ELF-1 (cell line): ENCODE measurements around the gene H2BK1.

Experiments
- DNase-seq: peaks from one replicate; pipeline ENCODE4 v3.0.0-alpha.2; 2016; ENCODE audit warnings: low read depth, low spot score

H2BK1 gene

DNA sequence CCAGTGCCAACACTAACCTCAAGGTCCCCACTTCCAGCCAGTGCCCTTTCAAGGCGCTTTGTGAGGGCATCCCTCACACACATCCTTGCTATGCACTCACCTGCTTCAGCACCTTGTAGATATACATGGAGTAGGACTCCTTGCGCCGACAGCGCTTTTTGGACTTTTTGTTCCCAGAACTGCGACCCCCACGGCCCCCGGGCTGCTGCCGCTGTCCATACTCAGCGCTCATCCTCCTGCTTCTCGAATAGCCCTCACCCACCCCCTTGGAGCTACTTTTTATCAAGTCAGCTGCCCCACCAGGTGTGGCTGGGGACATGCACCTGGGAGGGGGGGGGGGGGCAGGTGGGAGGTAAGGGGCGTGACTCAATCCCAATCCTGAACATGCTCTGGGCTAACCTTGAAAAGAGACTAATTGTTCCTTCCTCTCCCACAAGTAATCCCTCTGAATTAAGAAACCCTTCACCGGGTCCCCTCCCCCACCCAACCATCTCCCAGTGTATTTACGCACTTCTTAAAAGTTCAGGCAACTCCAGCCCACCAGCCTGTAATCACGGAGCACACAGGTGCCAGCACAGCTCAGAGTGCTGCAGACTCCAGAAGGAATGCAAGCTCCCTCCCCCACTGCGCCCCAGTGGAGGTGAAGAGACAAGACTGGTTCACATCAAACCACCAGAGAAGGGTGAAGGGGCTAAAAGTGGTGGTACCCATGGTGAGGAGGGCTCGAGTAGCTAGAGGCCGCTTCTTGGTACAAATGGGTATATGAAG is at the start of gene H2BK1:
TSS of gene H2BK1 (minus strand) at position 402 of the 768 bp plus-strand sequence. CDS start at position 232, 170 bp downstream.
- no peak for DNase-seq

DNA sequence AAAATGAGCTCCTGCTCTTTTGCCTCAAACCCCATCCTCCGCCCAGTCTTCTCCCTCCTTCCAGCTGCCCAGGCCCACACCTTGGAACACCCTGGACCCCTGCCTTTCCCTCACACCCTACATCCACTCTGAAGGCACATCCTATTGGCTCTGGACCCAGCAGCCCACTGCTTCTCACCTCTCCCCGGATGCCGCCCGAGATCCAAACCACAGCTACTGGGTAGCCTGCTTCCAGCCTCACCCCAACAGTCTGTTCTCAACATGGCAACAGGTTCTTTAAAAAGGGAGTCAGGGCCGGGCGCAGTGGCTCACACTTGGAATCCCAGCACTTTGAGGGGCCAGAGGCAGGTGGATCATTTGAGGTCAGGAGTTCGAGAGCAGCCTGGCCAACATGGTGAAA is 47.7 kb upstream of the H2BK1 start:
- no peak for DNase-seq

DNA sequence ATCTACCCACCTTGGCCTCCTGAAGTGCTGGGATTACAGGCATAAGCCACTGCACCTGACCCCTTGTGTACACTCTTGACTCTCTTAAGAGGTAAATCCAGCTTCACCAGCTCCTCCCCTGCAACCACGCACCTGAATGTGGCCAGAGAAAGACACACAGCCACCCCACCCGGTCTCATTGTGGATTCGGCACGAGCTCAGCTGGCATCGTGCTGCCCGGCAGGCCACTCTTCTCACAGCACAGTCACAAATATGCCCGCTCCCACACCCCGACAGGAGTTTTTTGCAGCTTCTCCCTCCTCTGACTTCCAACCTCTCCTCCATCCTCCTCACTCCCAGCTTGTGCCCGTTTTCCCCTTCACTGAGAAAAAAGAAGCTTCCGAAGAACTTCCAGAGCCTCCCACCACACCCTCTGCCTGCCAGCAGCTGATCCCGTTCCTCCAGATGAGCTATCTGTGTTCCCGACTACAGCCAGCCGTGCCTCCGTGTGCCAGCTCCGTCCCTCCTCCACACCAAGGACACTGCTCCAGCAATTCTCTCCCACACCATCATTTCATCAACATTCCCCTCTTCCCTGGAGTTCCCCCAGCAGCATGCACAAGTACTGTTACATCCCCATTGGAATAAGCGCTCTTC is 46.2 kb upstream of the H2BK1 start:
- no peak for DNase-seq

DNA sequence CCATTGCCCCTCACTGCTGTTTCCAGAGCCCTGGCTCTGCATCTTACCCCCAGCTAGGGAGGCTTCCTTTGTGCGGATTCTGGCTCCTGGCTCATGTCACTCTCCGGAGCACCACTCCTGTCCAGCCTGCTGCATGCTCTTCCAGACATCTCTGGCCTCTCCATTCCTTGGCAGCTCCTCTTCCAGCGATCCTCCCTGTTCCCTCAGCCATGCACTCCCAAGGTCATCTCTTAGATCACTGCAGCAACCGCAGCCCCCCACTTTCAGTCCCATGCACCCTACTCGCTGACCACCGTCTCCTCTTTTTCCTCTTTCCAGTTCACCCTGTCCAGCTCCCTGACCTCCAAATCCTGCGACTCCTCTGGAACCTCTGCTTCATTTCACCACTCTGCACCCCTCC is 45.1 kb upstream of the H2BK1 start:
- DNase-seq, result no peak

DNA sequence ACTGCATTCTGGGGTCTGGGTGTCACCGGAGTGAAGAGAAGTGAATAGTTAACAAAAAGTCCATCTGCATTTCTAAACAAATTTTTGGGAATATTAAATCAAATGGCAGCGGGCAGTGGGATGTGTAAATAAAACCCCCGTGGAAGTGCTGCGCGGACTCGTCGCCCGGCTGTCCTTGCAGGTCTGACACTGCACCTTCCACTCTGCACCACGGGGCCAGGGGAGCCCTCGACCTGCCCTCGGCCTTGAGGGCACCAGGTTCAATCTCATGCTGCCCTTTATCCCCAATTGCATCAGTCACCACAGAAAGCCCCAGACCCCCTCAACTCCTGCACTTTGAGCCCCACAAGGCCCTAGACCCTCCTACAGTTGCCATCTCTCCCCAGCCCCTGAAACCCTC is 44.6 kb upstream of the H2BK1 start:
- DNase-seq, result no peak

DNA sequence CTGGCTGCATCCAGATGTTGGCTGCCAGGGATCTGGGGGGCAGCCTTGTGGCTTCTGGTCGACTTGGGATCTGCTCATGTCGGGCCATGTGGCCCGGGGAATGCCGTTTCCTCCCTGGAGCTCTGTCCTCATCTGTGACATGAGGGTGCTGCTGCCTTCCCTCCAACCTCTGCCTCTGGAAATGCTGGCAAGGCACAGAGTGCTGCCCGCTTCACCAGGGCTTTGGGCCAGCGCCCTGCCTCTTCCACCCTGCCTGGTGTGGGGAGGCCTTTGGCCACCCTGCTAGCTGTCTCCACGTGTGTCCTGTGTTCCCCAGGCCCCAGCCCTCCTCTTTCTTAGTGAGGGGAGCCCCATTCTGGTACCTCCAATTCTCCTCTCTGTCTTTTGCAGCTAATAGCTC is 44.0 kb upstream of the H2BK1 start:
- no peak for DNase-seq

DNA sequence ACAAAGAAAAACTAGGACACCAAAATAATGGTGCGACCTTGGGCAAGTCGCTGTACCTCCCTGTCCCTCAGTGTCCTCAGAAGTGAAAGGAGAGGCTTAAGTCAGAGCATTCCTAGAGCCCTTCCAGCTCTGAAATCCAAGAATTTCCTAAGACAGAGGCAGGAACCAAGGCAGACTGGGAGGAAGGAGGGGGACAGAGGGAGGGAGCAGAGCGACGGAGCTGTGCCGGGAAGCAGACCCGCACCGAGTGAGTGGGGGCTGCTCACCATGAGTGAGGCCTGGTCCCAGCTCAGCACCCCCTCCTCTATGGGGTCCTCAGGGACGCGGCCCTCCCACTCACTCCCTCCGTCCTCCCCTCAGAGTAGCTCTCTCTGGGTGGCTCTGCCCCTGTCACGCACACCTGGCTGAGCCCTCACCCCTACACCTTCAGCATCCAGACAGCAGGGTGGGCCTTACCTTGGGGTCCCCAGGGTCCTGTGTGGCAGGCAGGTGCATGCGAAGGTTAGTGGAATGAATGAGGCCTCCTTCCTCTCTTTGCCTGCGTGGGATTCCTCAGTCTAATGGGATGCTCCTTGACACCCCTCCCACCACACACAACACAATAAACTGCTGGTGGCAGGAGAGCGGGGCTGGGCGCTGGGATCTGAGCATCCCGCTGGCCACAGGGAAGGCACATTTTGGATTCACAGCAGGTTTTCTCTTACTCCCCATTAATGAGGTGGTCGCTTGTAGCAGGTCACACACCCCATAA is 42.8 kb upstream of the H2BK1 start:
- DNase-seq, result no peak

DNA sequence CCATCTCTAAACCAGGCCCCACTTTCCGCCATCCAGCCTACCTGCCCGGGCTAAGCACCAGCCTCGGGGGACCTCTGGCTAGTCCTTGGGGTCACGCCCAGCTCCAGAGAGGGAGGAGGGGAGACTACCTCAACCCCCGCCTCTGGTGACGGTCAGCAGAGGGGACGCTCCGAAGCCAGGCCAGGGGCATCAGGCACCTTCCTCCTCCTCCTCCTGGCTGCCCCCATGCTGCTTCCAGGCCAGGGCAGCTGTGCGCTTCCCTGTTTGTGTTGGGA is 42.2 kb upstream of the H2BK1 start:
- no peak for DNase-seq

DNA sequence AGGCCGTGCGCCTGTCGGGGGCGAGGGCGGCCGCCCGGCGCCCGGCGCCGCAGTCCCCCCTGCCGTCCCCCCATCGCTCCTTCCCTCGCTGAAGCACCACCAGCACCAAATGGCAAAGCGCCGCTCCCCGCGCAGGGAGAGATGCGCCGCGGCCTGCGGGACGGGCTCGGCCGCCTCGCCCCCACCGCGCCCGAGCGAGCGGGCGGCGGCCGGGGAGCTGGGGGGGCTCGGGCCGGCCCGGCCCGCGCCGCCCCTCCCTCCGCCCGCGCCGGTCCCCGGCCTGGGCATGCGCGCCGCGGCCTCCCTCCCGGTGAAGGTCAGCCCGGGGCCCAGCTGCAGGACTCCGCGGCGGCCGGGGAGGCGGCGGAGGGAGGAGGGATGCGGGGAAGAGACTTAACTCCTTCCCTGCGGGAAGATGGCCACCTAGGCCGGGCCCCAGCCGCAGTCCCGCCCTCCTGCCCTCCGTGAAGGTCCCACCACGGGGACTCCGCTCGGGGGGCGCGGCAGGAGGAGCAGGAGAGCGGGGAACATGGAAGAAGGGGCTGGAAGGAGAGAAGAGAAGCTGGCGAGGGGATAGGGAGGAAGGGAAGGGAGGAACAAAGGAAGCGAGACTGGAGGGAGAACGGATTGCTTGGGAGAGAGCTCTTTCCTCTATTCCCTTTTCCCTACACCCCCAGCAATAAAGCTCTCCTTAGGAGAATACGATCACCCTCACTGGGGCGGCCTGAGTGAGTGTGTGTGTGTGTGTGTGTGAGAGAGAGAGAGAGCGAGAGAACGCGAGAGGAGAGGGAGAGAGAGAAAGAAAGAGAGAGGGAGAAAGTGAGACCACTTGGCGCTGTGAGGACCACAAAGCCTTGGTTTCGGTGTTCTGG is 41.6 kb upstream of the H2BK1 start:
- no peak for DNase-seq

DNA sequence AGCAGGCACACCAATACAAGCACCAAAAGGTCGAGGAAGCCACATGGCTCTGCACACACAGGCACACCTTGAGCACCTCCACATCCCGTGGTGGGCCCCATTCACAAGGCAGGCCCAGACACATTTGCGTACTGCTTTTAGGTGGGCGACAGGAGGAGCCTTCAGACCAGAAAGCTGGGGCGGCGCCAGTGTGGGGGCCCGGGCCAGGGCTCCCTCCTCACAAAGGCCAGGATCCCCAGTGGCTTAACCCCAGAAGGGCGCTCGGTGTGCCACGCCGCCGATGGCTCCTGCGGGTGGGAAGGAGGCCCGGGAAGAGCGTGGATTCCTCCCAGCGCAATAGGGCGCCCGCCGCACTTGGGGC is 41.0 kb upstream of the H2BK1 start:
- DNase-seq, result no peak

DNA sequence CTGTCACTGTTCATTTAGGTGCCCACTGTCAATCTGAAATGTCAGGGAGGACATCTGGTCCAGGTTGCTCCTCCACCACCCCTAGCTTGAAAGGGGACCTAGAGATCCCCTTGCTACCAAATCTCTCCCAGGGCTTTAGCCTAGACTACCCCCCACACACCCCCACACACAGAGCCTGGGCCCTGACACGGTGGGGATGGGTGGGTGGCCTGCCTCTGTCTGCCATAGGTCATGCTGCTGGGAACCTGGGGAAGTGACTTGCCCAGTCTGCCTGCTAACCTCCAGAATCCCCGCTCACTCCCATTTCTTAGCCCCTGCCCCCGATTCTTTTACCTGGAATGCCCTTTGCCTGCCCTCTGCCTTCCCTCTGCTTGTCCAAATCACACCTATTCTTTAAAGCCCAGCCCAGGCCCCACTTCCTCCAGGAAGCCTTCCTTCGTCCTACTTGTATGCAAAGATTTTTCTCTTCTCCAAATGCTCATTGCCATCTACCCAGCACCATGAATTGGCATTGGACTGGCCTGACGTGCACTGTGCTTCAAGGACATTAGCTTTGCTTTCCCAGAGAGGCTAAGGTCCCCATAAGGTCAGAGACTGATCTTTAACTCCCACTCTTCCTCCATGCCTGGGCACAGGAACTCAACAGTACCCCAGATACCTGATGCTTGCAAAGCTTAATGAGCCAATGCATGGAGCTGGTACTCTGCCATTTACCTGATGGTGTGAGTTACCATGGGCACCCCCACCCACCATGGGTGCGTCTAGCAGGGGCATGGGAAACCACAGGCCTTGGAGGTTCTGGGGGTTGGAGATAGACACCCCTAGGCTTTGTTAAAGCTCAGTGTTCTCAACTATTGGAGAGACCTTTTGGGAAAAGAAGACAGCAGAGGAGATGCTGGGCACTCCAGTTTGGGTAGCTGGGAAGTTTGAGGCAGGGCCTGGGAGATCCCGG is 40.2 kb upstream of the H2BK1 start:
- DNase-seq, result no peak

DNA sequence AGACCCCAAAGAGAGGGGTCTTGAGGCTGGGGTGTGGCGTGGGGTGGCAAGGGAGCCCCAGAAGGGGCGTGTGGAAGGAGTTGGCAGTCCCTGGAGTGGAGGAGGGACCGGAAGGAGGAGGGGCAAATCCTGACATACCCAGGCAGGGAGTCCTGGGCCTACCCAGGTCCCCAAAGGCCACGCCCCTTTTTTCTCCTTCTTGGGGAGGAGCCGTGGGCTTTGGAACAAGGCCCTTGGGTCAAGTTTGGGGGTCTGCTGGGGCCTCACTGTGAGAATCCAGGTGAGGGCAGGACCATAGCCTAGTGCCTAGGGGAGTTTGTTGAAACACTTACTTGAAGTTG is 39.4 kb upstream of the H2BK1 start:
- no peak for DNase-seq

DNA sequence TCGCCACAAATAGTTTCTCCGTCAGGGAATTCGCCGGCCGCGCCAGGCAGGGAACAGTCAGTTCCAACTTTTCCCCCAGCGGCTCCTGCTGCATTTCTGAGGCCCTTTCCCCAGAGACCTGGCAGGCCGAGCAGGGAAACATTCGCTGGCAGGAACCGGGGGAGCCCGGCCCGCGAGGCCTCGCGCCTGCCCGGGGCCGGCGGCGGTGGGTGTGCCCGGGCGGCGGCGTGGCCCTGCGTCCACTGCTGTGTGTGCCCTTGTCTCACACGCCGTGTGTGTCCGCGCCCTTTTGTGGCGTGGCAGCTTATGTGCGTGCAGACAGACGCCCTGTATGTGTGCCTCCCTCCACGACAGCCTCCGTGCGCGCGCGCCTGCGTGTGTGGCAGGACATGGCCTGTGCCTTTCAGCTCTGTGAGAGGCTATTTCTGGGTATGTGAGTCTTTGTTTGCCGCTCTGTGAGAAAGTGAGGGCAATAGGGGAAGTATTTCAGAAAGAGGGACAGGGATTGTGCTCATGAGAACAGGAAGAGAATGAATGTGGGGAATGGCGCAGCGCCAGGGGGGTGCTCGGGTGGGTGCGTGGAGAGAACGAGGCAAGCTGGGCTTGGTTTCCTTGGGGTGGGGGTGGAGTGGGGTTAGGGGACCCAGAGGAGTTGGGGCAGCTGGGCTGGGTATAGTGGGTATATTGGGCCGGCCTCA is 38.9 kb upstream of the H2BK1 start:
- no peak for DNase-seq

DNA sequence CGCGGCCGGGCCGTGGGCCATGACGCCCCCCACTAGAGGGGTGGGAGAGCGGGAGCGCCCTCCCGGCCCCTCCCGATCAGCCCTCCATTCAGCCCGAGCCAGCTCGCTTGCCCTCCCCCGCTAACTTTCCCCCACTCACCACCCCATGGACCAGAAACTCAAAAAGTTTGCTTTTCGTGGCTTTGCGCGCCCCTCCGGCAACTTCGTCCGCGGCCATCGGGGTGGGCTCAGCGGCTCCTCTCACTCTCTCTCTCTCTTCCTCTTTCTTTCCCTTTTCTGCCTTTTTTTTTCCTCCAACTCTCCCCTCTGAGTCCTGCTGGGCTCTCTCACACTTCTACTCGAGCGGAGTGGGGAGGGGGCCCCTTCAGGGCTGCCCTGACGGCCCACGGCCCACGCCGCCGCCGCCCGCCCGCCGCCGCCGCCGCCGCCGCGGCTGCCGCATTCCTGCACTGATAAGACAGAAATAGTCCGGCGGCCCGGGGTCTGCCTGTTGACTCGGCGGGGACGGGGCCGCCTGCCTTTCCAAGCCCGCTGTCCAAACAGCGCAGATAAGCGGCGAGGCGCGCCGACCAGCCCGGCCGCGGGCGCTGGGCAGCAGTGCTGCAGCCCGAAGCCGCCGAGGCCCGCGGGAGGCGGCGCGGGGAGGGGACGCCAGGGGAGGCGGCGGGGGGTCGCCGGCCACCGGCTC is 38.2 kb upstream of the H2BK1 start, which contains the start of gene SMARCD3:
TSS of gene SMARCD3 (minus strand) at position 349 of the 688 bp plus-strand sequence. CDS start at position 217, 132 bp downstream.
- DNase-seq, result peak; percentile 74

DNA sequence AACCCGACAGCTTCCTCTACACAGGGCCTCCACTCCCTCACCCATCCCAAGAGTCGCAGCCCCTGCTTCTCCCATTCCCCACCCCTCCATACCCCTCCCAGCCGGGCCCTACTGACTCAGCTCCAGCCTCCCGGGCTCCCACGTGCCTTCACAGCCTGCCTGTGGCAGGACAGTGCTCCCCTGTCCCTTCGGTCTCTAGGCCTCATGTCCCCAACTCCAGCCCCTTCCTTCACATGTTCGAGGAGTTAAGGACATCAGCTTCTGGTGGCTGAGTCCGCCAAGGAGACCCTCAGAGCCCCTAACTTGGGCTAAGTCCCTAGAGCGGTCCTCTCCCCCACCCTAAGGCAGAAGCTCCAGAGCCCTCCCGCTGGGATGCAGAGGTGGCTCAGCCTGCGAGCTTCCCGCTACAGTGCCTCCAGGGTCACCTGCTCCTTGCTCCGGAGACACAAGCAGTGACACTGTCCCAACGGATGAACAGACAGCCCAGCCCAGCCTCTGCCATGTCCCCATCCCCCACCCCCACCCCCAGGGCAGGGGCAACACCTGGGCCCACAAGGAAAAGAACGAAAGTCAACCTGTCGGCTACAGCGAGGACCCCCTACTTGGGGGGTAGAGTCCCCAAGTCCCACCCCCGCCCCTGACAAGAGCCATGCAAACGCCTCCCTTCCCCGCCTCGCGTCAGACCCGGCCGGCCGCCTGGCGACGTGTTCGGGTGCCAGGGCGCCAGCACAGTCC is 37.5 kb upstream of the H2BK1 start:
- no peak for DNase-seq

DNA sequence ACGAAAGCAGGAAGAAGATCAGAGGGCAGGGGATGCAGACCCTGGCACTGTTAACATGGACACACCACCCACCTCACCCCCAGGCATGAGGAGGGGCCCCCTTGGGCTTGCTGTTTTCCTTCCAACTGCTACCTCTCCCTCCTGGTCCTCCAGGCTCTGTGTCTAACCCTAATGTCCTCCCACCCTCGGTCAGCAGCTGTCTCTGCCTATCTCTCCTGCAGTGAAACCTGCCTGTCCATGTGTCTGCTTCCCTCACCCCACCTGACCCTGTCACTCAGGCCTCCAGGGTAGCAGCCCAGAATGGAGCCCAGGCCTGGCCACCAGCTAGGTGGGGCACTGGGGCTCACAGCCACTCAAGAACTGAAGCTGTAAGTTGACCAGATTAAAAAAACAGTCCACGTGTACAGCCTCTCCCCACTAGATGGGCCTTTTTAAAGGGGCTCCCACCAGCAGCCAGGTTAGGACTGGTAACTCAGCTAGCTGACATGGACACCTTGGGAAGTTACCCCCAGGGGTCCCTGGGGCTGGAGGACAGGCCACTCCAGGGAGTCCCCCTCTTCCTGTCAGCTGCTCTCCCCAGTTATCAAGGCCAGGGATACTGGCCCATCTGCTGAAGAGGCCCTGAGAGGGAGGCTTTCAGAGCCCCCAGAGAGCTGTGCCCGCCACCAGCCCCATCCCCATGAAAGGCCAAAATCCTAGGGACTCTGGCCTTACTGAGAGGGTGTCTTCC is 36.7 kb upstream of the H2BK1 start:
- DNase-seq, result no peak

DNA sequence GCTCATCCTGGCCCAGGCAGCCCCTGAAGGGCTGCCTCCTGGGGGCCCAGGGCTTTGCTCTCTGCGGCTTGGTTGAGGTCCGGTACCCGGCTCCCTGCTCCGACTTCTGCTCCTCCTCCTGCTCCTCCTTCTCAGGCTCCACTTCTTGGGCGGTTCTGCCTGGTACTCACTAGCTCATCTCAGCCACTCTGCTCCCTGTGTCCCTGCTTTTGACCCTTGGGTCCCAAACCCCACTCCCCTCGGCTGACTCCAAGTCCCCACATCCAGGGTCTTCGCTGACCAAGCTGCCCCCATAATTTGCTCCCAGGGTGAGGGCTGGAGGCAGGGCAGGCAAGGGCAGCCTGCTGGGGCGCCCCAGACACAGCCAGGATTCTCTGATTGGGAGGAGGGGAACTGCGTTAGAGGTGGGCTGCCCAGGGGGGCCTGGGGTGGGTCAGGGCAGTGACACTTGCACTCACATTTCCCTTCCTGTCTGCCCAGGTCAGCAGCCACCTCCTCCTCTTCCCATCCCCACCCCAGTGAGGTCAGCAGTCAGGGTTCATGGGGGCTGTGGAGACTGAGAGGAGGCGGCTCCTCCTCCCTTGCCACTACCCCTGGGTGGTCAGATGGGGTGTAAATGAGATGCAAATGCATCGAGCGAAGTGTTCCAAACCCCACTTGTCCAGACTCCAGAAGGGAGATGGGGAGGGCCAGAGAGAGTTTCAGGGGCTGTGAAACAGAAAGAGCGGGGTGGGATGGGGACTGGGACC is 36.0 kb upstream of the H2BK1 start:
- no peak for DNase-seq
